Lung (tissue), 12 donors: ENCODE results near the gene LAPTM4A. TPM values are rescaled to one million over a fixed set of nuclear protein-coding genes. Genes with fewer than 3 reads are reported as not detected.

ENCODE experiments used
- ATAC-seq: fragments of 200-7000 bp; cut with Tn5 transposase; one replicate; pipeline ENCODE4 v1.9.1; 2020; ENCODE audit warnings: moderate number of reproducible peaks; ENCODE audit not compliant: insufficient read depth, low FRiP score
- DNase-seq, 3 donors: peaks; one replicate each; pipeline ENCODE4 v3.0.0-alpha.2; 2013 to 2017
- H3K27ac ChIP-seq, 2 donors: one replicate each; pipeline ENCODE4 v1.5.1; 2013; ENCODE audit warnings: mild to moderate bottlenecking in 2 of 2, moderate library complexity in 2 of 2, control low read depth in 1 of 2, inconsistent platforms in 1 of 2, low read depth in 1 of 2, low read length in 1 of 2
- H3K27me3 ChIP-seq, 3 donors: one replicate each; pipeline ENCODE4 v1.5.1; 2013; ENCODE audit warnings: low read length in 2 of 3; ENCODE audit not compliant: control insufficient read depth in 3 of 3, insufficient read depth in 3 of 3
- H3K36me3 ChIP-seq, 4 donors: one replicate each; pipeline ENCODE4 v1.5.1; 2013; ENCODE audit warnings: low read length in 4 of 4, mild to moderate bottlenecking in 1 of 4, moderate library complexity in 1 of 4; ENCODE audit not compliant: control insufficient read depth in 4 of 4, insufficient read depth in 4 of 4
- H3K4me1 ChIP-seq, 5 donors: one replicate each; pipeline ENCODE4 v1.5.1; 2013; ENCODE audit warnings: low read length in 5 of 5, mild to moderate bottlenecking in 2 of 5, moderate library complexity in 1 of 5; ENCODE audit not compliant: control insufficient read depth in 5 of 5, insufficient read depth in 5 of 5
- H3K4me3 ChIP-seq: one replicate; pipeline ENCODE4 v1.5.1; 2013; ENCODE audit warnings: mild to moderate bottlenecking, control low read depth, moderate library complexity
- H3K9ac ChIP-seq, 2 donors: one replicate each; pipeline ENCODE4 v1.5.1; 2013; ENCODE audit warnings: low read length in 2 of 2, control low read depth in 1 of 2; ENCODE audit not compliant: insufficient read depth in 1 of 2
- H3K9me3 ChIP-seq, 4 donors: one replicate each; pipeline ENCODE4 v1.5.1; 2013; ENCODE audit warnings: low read length in 3 of 4, mild to moderate bottlenecking in 1 of 4, moderate library complexity in 1 of 4; ENCODE audit not compliant: control insufficient read depth in 4 of 4, insufficient read depth in 3 of 4
- WGBS, 2 donors: extraction: QIAGEN DNeasy Blood & Tissue Kit; methylation state at CpG; one replicate each; pipeline ENCODE4 v1.1.7; 2013; 5-methylcytosine and 5-hydroxymethylcytosine counted together
- polyA plus RNA-seq, 2 donors: library from polyadenylated mRNA; stranded (reverse); fragments of 200-250 nt; gene quantifications; one replicate each; pipeline ENCODE4 v1.2.1, GENCODE V29; 2013
- total RNA-seq, 2 donors: library from RNA; depleted of rRNA in 1 of 2; stranded (reverse); fragments of >200 nt in 1 of 2; gene quantifications; one replicate each; pipeline ENCODE4 v1.2.1, GENCODE V29; 2014 to 2021
- TF ChIP-seq, protein P1 (sequence below): IDR thresholded peaks from 2 replicates; pipeline ENCODE4 v1.5.1; 2012; ENCODE audit warnings: mild to moderate bottlenecking; ENCODE audit errors: control extremely low read depth, extremely low read depth
- donor health status: control.
- donor health status: control.
- donor health status: Bipolar disorder and iron deficiency.
- donor health status: healthy.
- donor health status: DM: yes; HTN: yes; CAD: no.

Gene LAPTM4A
- total and polyA plus RNA-seq, 4 donors: 155 to 236 (median 204) TPM

DNA sequence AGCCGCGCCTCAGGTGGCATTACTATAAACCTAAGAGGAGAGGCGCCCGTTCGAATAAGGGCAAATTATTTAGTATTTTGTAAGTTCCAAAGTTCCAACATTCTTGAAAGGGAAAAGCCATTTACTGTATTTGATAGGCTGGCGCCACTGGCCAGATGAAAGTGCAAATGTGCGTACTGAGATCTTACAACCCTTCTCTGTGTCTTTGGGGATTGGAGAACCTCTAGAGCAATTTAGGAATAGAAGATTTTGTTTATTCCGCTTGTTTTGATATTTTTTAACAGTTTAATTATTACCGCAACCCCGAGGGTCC lies 61.1 kb downstream of the LAPTM4A start:
- H3K4me3 ChIP-seq: peak overlapping the region; percentile 43
- peak overlapping the region in 1 of 2 donors; percentile 53 for H3K27ac ChIP-seq
- no peaks in the 10 kb centered on the region for H3K9me3 ChIP-seq
- WGBS, 2 donors: 21 to 23% methylated on average over 10 of the region's 10 CpGs
- H3K36me3 ChIP-seq: peaks cover 0 to 6% (median 0%) of the 10 kb centered on the region in 4 donors
- TF ChIP-seq, protein P1, sequence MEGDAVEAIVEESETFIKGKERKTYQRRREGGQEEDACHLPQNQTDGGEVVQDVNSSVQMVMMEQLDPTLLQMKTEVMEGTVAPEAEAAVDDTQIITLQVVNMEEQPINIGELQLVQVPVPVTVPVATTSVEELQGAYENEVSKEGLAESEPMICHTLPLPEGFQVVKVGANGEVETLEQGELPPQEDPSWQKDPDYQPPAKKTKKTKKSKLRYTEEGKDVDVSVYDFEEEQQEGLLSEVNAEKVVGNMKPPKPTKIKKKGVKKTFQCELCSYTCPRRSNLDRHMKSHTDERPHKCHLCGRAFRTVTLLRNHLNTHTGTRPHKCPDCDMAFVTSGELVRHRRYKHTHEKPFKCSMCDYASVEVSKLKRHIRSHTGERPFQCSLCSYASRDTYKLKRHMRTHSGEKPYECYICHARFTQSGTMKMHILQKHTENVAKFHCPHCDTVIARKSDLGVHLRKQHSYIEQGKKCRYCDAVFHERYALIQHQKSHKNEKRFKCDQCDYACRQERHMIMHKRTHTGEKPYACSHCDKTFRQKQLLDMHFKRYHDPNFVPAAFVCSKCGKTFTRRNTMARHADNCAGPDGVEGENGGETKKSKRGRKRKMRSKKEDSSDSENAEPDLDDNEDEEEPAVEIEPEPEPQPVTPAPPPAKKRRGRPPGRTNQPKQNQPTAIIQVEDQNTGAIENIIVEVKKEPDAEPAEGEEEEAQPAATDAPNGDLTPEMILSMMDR: no peak
- peaks cover 0 to 25% (median 7%) of the 10 kb centered on the region in 5 donors for H3K4me1 ChIP-seq
- peak overlapping the region in 1 of 2 donors; percentile 18 for H3K9ac ChIP-seq
- ATAC-seq (no peak), DNase-seq (no peak)
- H3K27me3 ChIP-seq: no peaks in the 10 kb centered on the region

DNA sequence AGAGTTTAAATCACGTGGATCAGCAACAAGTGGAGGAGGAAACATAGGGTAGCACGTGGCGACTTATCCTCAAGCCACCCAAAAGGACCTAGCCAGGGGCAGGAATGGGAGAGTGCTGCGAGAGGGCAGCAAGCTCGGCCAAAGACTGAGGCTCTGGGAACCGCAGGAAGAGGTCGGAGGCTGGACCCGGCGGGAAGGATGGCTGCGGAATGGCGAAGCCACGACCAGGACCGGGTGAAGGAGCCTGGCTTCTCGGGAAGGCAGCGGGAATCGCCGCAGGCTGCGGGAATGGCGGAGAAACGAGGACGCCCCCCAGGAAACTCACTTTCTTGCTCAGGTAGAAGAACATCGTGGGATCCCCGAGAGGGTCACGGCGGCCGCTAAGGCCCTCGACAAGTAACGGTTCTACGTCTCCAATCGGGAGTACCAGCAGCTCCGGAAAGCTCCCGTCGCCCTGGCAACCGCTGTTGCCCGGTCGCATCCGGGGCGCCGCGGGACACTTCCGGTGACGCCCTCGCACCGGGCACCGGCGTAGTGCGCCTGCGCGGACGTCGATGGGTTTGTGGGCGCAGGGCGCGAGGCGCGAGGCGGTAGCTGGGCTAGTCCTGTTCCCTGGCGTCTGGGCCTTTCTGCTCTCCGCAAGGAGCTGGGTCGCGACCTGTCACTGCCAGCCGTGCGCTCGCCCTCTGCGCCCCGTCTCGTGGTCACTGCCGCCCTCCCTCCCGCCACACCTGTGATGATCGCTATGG lies 61.6 kb downstream of the LAPTM4A start, which contains the start of gene WDR35:
WDR35 (minus strand) TSS at position 439 of the 749 bp plus-strand sequence; CDS start at position 349, 90 bp downstream.
- DNase-seq (peak; percentile 91 to 93 (median 92)), ATAC-seq (peak; percentile 97)
- Histone ChIP-seq H3K27me3 (no peaks in the 10 kb centered on the region), H3K4me3 (peak within 1 kb of the TSS; percentile 63), H3K36me3 (peaks cover 0 to 6% (median under 1%) of the 10 kb centered on the region in 4 donors), H3K27ac (peak within 1 kb of the TSS; percentile 51 to 72), H3K4me1 (peaks cover 0 to 25% (median 7%) of the 10 kb centered on the region in 5 donors), H3K9ac (peak within 1 kb of the TSS; percentile 18 to 62), H3K9me3 (no peaks in the 10 kb centered on the region)
- 1 to 2% methylated on average over 70 of the region's 70 CpGs for WGBS, 2 donors
- TF ChIP-seq, protein P1: no peak

DNA sequence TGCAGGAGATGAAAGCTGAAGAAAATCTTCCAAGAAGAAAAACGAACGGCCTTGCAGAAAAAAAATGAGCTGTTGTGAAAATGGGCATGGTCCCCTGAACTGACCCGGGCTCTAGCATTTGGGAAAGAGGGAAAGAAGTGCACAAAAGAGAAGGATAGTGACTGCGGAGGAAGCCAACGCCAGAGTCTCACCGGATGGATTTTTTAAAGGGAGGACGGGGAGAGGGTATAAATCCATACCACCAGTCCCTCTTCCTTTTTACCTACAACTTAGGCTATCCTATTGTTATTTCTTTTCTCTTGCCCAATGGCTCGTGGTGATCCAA lies 62.1 kb downstream of the LAPTM4A start:
- no peaks in the 10 kb centered on the region for H3K9me3 ChIP-seq
- ATAC-seq (no peak), DNase-seq (no peak)
- no peaks in the 10 kb centered on the region for H3K27me3 ChIP-seq
- peak overlapping the region in 1 of 2 donors; percentile 51 for H3K27ac ChIP-seq
- H3K36me3 ChIP-seq: peaks cover 0 to 6% (median 1%) of the 10 kb centered on the region in 4 donors
- H3K4me1 ChIP-seq: peaks cover 0 to 22% (median 7%) of the 10 kb centered on the region in 5 donors
- peak overlapping the region; percentile 18 to 62 for H3K9ac ChIP-seq
- 7 to 13% methylated on average over 8 of the region's 8 CpGs for WGBS, 2 donors
- peak overlapping the region; percentile 63 for H3K4me3 ChIP-seq
- TF ChIP-seq, protein P1: no peak

DNA sequence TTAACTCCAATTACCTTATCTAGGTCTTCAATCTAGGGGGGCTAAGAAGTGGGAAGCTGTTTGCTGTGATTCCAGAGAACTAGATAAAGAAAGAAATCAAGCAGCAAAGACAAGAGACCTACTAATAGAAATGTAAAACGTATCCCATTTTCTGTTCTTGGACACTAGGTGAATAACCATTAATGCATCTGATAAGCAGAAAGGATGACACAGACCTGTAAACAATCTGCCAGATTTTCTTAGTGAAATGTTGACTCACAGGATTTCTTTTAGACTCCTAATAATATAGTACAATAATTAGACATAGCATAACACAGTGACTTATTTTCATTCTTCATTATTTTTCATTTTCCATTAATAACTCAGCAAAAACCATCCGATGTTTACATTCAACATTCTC lies 62.8 kb downstream of the LAPTM4A start:
- peak overlapping the region in 1 of 2 donors; percentile 62 for H3K9ac ChIP-seq
- no peak overlapping the region for H3K4me3 ChIP-seq
- peaks cover 0 to 6% (median 1%) of the 10 kb centered on the region in 4 donors for H3K36me3 ChIP-seq
- H3K4me1 ChIP-seq: peaks cover 0 to 15% (median 7%) of the 10 kb centered on the region in 5 donors
- TF ChIP-seq, protein P1: no peak
- ATAC-seq: no peak
- no peak overlapping the region for H3K27ac ChIP-seq
- no peaks in the 10 kb centered on the region for H3K27me3 ChIP-seq
- DNase-seq: no peak
- 84 to 88% methylated on average over 2 of the region's 2 CpGs for WGBS, 2 donors
- no peaks in the 10 kb centered on the region for H3K9me3 ChIP-seq
